Ovary (tissue), 3 donors: ENCODE data around the gene HSPA6.

Source experiments
- EP300 ChIP-seq: sonication (generic); formaldehyde crosslinking; IDR thresholded peaks from one replicate; pipeline ENCODE4 v1.6.1; 2017; ENCODE audit warnings: antibody characterized with exemption
- POLR2A ChIP-seq: fragments of 450-650 bp; IDR thresholded peaks from one replicate; pipeline ENCODE4 v1.6.1; 2017; ENCODE audit warnings: antibody characterized with exemption, mild to moderate bottlenecking, moderate library complexity
- TF ChIP-seq, protein P1 (sequence below), 3 donors: fragments of 450-650 bp in 2 of 3; fragments of 200-600 bp in 1 of 3; IDR thresholded peaks; one replicate each; pipeline versions ENCODE4 v1.5.1 to v1.8.0; 2016 to 2022; ENCODE audit warnings: antibody characterized with exemption in 3 of 3, mild to moderate bottlenecking in 1 of 3
- donor health status: DM: no; HTN: no; CAD: no.

DNA sequence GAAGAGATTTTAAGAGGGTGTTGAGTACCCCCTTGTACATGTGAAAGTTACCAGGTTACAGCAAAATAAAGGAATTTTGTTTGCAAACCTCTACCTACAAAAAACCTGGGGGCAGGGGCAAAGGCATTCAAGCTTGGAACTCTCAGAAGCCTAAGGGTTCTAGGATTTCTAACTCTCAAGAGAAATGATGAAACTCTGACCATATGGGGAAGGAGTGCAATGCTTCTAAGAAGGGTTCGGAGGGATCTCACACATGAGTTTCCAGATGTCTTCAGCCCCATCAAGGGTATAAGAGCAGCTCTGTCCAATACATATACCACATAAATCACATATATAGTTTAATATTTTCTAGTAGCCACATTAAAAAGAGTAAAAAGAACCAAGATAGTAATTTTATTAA lies 26.4 kb upstream of the HSPA6 start:
- TF ChIP-seq, protein P1, sequence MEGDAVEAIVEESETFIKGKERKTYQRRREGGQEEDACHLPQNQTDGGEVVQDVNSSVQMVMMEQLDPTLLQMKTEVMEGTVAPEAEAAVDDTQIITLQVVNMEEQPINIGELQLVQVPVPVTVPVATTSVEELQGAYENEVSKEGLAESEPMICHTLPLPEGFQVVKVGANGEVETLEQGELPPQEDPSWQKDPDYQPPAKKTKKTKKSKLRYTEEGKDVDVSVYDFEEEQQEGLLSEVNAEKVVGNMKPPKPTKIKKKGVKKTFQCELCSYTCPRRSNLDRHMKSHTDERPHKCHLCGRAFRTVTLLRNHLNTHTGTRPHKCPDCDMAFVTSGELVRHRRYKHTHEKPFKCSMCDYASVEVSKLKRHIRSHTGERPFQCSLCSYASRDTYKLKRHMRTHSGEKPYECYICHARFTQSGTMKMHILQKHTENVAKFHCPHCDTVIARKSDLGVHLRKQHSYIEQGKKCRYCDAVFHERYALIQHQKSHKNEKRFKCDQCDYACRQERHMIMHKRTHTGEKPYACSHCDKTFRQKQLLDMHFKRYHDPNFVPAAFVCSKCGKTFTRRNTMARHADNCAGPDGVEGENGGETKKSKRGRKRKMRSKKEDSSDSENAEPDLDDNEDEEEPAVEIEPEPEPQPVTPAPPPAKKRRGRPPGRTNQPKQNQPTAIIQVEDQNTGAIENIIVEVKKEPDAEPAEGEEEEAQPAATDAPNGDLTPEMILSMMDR (IDR thresholded peaks at IDR 0.05), result no peak
- no peak for TF ChIP-seq POLR2A
- no peak for TF ChIP-seq EP300
